ENCODE measurements around the gene IL1A.

DNA sequence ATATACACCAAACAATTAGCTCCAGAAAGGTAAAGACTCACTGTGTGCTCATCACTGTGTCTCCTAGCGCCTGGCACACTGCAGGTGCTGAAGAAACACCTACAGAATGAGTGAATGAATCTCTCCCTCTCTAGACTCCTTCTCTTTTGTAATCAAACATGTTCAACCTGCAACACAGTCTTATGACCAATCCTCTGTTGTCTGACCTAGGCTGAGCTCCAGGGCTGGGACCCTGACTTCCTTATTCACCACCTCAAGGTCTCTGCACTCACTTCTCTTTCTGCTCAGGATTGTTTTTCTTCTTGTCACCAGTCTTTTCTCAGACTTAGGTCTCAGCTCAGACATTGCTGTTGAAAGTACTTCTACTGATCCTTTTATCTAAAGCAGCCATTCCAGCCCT, 29.7 kb downstream of the IL1A start:
- TF ChIP-seq MAZ (CRISPR knock-in tag; conservative IDR thresholded peaks at IDR 0.05 in 1 of 2, IDR thresholded peaks at IDR 0.05 in 1 of 2) (no peak), MTA3 (IDR thresholded peaks at IDR 0.05; ENCODE audit: borderline replicate concordance) (no peak), SRF (CRISPR knock-in tag; IDR thresholded peaks at IDR 0.05) (no peak), NR3C1 (CRISPR knock-in tag; IDR thresholded peaks at IDR 0.05) (no peak), FOSL1 (tag; conservative IDR thresholded peaks at IDR 0.05) (no peak), TAF15 (IDR thresholded peaks at IDR 0.05; ENCODE audit: low read depth, low read length) (no peak), IFI16 (CRISPR knock-in tag; IDR thresholded peaks at IDR 0.05) (no peak), MEF2D (tag; conservative IDR thresholded peaks at IDR 0.05; ENCODE audit: low read depth) (no peak)
- TF ChIP-seq, protein P1, sequence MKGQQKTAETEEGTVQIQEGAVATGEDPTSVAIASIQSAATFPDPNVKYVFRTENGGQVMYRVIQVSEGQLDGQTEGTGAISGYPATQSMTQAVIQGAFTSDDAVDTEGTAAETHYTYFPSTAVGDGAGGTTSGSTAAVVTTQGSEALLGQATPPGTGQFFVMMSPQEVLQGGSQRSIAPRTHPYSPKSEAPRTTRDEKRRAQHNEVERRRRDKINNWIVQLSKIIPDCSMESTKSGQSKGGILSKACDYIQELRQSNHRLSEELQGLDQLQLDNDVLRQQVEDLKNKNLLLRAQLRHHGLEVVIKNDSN (CRISPR knock-in tag; IDR thresholded peaks at IDR 0.05), result no peak
- TF ChIP-seq, protein P2, sequence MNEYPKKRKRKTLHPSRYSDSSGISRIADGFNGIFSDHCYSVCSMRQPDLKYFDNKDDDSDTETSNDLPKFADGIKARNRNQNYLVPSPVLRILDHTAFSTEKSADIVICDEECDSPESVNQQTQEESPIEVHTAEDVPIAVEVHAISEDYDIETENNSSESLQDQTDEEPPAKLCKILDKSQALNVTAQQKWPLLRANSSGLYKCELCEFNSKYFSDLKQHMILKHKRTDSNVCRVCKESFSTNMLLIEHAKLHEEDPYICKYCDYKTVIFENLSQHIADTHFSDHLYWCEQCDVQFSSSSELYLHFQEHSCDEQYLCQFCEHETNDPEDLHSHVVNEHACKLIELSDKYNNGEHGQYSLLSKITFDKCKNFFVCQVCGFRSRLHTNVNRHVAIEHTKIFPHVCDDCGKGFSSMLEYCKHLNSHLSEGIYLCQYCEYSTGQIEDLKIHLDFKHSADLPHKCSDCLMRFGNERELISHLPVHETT (CRISPR knock-in tag; conservative IDR thresholded peaks at IDR 0.05 in 1 of 2, IDR thresholded peaks at IDR 0.05 in 1 of 2), result no peak
- TF ChIP-seq, protein P3, sequence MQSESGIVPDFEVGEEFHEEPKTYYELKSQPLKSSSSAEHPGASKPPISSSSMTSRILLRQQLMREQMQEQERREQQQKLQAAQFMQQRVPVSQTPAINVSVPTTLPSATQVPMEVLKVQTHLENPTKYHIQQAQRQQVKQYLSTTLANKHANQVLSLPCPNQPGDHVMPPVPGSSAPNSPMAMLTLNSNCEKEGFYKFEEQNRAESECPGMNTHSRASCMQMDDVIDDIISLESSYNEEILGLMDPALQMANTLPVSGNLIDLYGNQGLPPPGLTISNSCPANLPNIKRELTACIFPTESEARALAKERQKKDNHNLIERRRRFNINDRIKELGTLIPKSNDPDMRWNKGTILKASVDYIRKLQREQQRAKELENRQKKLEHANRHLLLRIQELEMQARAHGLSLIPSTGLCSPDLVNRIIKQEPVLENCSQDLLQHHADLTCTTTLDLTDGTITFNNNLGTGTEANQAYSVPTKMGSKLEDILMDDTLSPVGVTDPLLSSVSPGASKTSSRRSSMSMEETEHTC (IDR thresholded peaks at IDR 0.05), result no peak
- TF ChIP-seq, protein P4, sequence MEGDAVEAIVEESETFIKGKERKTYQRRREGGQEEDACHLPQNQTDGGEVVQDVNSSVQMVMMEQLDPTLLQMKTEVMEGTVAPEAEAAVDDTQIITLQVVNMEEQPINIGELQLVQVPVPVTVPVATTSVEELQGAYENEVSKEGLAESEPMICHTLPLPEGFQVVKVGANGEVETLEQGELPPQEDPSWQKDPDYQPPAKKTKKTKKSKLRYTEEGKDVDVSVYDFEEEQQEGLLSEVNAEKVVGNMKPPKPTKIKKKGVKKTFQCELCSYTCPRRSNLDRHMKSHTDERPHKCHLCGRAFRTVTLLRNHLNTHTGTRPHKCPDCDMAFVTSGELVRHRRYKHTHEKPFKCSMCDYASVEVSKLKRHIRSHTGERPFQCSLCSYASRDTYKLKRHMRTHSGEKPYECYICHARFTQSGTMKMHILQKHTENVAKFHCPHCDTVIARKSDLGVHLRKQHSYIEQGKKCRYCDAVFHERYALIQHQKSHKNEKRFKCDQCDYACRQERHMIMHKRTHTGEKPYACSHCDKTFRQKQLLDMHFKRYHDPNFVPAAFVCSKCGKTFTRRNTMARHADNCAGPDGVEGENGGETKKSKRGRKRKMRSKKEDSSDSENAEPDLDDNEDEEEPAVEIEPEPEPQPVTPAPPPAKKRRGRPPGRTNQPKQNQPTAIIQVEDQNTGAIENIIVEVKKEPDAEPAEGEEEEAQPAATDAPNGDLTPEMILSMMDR (IDR thresholded peaks at IDR 0.05 in 2 of 3, conservative IDR thresholded peaks at IDR 0.05 in 1 of 3; ENCODE audit: insufficient read depth in 2 of 3, low read depth in 1 of 3, low read length in 3 of 3), result no peak
- TF ChIP-seq, protein P5, sequence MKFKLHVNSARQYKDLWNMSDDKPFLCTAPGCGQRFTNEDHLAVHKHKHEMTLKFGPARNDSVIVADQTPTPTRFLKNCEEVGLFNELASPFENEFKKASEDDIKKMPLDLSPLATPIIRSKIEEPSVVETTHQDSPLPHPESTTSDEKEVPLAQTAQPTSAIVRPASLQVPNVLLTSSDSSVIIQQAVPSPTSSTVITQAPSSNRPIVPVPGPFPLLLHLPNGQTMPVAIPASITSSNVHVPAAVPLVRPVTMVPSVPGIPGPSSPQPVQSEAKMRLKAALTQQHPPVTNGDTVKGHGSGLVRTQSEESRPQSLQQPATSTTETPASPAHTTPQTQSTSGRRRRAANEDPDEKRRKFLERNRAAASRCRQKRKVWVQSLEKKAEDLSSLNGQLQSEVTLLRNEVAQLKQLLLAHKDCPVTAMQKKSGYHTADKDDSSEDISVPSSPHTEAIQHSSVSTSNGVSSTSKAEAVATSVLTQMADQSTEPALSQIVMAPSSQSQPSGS (CRISPR knock-in tag; IDR thresholded peaks at IDR 0.05), result no peak

Measured in K562 (cell line).